HG02973 (cell line): ENCODE measurements around the gene MMP13.
"Not testable (repeated sequence)": the region's sequence is repeated elsewhere in the genome, so short reads cannot be mapped to it uniquely, and the experiment has no call there.

Experiments used
- ATAC-seq: cut with Tn5 transposase; IDR thresholded peaks from one replicate; pipeline ENCODE4 v1.9.1; 2021; ENCODE audit warnings: moderate library complexity; ENCODE audit not compliant: unreplicated experiment

MMP13 gene

GRCh38 chr11:102905848-102906247 lies 49.7 kb downstream of the MMP13 start:
- ATAC-seq: not testable (repeated sequence)

- not testable (repeated sequence) for ATAC-seq
Measured at GRCh38 chr11:102903895-102904294, 51.6 kb downstream of the MMP13 start.

- no peak for ATAC-seq
Measured at GRCh38 chr11:102900346-102900745, 55.2 kb downstream of the MMP13 start.
